ENCODE data around the gene SETD2.

Gene SETD2

GRCh38 chr3:46996689-46997452 is 167.0 kb downstream of the SETD2 start:
- DNase-seq: no peak

- no peak for DNase-seq
These were observed 167.9 kb downstream of the SETD2 start for GRCh38 chr3:46995901-46996562.

- DNase-seq: no peak
These were observed 168.8 kb downstream of the SETD2 start for GRCh38 chr3:46994801-46995731.

DNA sequence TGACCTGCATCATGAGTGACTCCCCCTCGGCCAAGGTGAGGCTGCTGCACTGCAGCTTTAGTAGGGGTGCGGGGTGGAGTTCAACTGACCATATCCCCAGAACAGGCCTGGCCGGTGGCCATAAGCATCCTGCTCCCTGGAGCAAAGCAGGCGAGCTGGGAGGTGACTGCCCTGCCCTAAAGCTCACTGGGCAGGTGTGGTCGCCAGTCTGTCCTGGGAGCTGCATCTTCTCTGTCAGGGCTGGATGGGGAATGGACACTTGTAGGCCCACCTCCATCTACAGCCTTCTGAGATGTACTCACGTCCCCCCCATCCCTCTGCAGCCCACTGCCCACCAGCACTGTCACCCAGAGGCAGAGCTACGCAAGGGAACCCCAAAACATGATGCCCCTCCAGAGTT is 169.9 kb downstream of the SETD2 start:
- no peak for DNase-seq

DNA sequence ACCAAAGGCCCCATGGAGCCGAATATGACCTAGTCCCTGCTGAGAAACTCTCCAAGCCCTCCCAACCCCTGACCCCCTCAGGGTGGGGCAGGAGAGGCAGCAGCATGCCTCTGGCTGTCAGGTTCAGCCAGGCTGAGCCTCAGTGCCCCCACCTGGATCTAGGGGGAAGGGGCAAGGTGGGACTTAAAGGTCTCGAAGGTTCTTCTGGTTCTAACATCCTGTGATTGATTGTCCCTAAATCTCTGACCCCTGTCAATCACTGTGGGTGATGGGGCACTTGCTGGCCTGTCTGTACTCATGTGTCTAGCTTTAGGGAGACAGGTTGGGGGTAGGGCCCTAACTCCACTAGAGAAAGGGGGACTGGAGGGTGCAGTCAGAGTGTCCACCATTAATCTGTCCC is 170.6 kb downstream of the SETD2 start:
- no peak for DNase-seq

DNA sequence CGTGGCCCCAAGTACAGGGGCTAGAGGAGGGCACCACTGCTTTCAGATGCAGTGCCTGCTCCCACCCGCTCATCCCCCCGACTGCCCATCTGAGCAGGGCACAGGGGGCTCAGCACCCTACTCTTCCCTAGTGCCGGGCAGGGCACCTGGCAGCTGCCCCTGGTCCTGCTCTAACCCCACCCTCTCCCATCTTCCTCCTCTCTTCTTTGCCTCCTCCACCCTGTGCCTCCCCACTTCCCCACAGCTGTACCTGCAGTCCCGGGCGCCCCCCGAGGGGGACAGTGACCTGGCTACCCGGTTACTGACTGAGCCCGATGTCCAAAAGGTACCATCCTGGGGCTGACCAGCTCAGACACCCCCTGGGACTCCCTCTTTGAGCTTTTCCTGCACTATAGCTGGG is 171.7 kb downstream of the SETD2 start:
- no peak for DNase-seq

DNA sequence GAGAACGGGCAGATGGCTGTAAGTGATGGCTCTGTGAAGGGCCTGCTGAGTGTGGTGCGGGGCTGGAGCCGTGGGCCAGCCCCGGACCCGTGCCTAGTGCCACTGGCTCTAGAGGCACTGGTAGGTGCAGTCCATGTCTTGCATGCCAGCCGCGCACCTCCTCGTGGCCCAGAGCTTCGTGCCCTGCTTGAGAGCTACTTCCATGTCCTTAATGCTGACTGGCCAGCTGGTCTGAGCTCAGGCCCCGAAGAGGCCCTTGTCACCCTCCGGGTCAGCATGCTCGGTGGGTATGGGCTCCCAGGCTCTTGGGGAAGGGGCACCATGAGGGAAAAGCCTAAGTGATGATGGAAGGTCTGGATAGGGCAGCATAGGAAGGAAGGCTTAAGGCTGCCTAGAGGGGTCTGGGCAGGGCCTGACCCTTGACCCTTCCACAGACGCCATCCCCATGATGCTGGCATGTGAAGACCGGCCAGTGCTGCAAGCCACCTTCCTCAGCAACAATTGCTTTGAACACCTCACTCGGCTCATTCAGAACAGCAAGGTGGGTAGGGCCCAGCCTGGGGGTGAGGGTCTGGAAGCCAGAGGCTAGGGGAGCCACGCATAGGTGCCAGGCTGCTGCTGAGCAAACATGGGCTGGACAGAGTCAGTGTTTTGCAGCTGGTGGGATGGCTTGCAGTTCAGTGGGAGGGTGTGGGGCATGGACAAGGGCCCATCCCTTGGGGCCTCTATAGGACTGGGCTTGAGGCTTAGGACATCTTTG is 172.3 kb downstream of the SETD2 start:
- DNase-seq: no peak

DNA sequence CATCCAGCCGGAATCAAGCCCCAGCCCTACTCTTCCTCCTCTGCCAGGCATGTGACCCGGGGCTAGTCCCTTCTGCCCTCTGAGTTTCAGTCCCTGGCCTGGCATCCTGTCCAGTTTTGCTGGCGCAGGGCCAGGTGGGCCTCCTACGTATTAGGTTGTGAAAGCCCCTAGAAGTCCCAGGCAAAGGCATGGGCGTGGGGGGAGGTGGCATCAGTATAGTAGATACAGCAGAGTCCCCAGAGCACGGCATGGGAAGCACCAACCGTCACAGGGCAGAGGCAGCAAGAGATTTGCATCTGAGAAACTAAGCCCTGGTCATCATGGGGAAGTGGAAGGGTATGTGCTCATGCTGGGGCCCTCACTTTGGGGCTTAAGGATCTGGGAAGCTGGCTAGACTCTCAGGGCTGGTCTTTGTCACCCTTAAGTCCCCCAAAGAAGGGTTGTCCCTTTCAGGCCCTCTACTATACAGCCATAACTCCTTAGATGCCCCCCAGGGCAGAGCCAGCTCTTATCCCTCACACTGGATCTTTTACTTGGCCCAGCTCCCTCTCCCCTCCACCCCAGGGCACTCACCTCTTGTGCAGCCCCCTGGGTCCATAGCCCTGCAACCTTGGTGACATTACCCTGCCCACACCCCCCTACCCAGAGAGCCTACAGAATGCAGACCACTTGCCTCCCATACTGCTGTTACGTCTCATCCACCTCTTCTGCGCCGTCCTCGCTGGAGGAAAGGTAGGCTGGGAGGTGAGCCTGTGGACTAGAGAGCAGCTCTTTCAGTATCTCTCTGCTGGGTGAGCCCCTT is 173.1 kb downstream of the SETD2 start:
- DNase-seq: no peak

GRCh38 chr3:46989146-46989810 is 174.6 kb downstream of the SETD2 start:
- DNase-seq: no peak

GRCh38 chr3:46988616-46989015 is 175.3 kb downstream of the SETD2 start:
- DNase-seq: no peak

- DNase-seq: no peak
These were observed 176.0 kb downstream of the SETD2 start for GRCh38 chr3:46987743-46988401.

GRCh38 chr3:46987319-46987742 is 176.6 kb downstream of the SETD2 start:
- no peak for DNase-seq

DNA sequence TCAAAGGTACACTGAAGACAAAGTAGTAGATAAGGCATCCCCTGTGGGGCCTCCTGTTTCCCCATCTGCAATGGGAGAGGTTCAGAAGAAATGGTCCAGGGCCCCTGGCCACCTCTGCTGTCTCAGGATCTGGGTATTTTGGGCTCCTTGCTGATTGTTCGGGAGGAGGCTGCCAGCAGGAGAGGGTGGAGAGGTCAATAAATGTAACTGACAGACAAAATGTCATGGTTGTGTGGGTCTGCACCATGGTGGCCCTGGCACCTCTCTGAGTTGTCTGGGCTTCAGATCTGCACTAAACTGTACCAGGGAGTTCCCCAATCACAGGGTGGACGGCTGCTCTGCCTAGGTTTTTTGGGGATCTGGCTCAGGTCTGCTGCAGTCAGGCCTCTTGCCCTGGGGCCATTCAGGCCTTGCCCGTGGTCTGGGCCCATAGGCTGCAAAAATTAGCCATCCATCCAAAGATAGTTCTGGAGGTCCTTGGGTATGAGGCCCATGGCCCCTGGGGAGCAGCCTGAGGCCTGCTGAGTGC is 177.1 kb downstream of the SETD2 start:
- no peak for DNase-seq

DNA sequence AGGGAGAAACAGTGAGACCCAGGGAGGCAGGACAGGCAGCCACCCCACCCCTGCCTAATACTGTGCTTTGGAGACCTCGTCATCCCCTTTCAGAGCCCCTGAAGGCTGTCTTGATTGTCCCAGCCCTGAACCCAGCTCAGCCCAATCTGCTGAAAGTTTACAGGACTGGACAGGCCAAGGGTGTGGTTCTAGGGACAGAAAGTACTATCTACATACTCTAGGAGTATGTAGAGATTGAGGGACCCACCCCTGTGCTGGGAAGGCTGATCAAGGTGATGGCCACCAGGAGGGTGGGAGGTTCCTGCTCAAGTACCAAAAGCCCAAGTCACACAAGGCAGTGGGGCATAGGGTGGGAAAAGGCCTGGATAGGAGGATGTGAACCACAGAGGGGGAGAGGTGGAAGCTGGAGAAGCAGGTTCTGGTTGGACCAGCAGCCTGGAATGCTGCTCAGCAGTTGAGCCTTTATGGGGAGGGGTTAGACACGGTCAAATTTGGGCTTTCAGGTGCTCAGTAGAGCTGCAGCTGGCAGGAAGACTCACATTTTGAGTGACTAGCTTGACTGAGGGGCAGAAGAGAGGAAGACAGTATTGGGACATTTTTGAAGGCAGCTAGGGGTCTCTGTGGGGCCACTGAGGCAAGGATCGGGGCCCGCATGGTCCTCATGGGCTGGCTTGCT is 177.7 kb downstream of the SETD2 start:
- no peak for DNase-seq

DNA sequence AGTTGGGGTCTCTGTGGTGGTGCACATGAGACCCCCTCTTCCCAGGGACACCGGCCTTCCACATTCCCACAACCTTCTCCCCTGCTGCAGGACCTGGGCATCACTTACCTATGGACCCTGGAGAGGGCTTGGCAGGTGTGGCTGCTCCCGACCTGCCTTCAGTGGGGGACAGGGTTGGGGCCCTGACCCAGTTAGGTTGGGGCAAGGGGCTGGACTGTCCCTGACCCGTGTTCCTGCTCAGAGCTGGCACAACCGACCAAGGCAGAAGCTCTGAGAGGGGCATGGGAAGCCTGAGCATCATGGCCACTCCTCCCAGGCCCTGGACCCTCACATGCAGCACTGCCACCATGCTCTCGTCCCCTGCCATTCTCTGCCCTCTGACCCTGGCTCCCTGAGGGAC is 178.3 kb downstream of the SETD2 start:
- no peak for DNase-seq

DNA sequence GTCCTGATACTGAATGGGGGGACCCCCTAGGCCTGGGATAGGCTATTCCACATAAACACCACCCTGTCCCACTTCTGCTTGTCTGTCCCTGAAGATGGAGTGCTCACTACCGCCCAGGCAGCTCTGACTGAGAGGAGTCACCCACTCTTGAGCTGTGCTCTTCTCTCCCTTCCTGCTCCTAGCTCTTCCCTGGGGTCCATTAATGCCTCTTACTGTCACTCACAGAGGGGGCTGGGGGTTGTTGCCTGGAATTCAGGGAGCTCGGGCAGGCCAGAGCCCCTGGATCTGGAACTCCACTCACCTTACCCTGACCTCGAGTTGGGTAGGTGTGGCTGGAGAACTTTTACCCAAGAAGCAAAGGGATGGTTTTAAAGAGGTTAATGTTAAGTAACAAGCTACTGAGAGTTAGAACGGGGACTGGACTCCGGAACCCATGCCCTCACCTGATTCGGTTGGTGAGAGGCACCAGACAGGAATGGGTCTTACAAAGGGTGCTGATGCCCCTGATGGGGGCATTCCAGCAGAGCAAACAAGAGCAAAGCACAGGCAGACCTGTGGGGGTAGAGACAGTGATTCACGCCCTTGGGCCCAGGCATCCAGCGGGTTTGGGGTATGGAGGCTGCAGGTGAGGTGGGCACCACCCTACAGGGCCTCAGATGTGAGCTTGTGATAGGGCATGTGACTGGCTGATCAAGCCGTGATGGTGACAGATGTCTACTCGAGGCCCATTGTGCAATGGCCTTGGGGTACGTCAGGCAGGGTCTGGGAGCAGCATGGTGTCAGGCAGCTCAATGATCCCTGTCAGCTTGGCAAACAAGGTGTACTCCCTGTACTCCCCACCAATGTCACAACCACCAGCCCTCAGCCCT is 179.1 kb downstream of the SETD2 start:
- no peak for DNase-seq

DNA sequence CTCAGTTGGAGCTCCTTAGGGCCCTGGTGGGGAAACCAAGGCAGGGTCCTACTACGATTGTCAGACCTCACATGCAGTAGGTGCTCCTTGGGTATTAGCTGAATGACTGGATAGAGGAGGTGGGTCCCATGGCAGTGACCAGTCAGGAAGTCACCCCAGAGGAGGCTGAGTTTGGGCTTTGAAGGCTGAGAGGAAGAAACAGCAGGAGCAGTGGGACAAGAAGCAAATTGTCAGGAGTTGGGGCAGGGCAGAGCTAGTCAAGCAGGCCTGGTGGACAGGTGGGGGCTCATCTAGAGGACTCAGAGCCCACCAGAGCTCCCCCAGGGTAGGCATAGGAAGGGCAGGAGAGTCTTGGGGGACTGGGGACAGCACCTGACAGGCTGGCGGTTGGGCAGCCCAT is 181.4 kb downstream of the SETD2 start:
- DNase-seq: no peak

DNA sequence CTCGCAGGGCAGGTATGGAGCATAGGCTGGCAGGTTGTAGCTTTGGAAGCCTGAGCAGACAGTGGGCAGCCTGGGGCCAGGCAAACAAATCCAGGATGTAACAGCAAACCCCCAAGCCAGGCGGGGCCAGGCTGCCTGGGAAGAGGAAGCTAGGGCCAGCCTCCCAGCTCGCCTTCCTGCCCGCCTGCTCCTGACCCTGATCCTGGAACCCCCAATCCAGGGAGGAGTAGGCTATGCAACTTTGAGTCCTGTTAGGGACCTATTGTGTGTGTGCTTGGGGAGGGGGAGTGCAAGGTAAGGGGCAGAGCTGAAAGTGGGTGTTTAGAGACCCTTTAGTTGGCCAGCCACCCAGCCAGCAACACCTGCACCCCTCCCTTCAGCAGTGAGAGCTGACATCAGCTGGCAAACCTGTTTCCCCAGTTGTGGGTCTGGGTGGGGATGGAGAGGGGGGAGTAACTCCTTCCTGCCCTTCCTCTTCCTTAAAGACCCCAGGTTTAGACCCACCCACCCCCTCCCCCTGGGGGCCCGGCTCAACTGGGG is 181.9 kb downstream of the SETD2 start:
- peak in 2 of 3 experiments; percentile 28 to 32 for DNase-seq

Data from NCI-H1417 (cell line).